NCI-H82 treated with DMSO at 0.1 percent for 48 hours (cell line): ENCODE data around the gene NSMCE3.

ENCODE experiments used
- DNase-seq: peaks from one replicate; lab custom pipeline; 2025; ENCODE audit not compliant: unreplicated experiment; lab: John Stamatoyannopoulos, UW

The NSMCE3 gene

DNA sequence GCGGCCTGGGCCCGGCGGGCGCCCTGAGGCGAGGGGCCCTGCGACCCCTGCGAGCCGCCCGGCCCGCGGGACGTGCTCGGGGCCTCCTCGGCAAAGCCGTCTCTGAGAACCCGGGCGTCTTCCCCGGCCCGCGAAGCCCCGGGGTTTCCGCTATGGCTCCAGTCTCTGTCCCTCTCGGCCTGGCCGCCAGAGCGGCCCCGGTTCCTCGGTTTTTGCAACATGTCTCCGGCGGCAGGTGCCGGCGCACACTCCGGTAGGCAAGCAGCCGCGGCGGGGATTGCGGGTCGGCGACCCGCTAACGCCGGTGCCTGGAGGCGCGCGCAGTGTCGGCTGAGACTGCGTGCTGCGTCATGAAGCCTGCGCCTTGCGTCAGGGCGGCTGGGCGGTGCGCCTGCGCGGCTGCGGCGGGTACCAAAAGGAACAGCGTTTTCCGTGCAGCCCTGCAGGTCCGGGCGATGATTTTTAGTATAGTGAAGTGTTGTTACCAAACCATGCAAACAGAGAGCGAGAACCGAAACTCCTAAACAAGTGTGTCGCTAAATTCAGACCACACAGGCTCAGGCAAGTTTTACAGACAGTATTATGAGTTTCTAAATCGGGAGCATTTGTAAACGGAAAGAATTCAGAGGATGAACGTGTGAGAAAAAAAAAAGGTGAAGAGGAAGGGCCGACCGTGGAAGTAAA is at the start of gene NSMCE3:
TSS of gene NSMCE3 (minus strand) at position 338 of the 684 bp plus-strand sequence. CDS start at position 221, 117 bp downstream.
- DNase-seq, result peak; percentile 43

DNA sequence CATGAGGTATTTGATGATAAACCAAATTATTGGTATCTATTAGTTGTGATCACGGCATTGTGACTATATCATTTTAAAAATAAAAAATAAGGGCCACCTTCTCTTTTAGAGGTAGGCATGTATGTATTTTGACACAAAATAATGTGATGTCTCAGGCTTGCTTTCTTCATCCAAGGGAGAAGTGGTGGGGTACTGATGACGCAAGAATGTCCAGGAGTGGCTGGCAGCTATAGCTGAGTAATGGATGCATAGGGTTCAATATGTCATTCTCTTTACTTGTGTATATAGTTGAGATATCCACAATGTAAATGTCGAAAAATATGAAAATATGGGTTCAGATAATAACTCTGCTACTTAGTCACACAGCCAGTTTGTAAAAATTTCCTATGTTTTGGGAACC is 46.8 kb upstream of the NSMCE3 start:
- no peak for DNase-seq

DNA sequence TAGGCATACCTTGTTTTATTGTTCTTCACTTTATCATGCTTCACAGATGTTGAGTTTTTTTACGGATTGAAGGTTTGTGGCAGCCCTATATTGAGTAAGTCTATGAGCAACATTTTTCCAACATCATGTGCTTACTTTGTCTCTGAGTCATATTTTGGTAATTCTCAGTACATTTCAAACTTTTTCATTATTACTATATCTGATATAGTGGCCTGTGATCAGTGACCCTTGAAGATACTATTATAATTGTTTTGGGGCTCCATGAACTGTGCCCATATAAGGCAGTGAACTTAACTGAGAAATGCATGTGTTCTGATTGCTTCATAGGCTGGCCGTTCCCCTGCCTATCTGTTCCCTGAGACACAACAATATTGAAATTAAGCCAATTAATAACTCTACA is 42.8 kb upstream of the NSMCE3 start:
- DNase-seq, result no peak

DNA sequence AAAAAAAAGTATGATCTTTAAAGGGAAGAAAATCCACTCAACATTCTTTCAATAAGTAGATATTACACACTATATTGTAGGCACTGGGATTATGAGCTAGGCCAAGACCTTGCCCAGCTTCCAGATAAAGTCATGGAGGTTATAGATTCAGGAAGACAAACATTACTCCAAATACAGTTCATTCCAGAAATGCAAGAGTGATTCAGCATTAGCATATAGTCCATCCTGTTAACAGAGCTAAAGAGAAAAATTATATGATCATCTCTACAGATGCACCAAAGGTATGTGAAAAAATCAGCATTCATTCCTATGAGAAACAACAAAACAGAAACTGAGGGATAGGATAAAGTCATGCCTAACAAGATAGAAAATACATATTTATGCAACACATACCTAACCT is 42.1 kb upstream of the NSMCE3 start:
- no peak for DNase-seq

DNA sequence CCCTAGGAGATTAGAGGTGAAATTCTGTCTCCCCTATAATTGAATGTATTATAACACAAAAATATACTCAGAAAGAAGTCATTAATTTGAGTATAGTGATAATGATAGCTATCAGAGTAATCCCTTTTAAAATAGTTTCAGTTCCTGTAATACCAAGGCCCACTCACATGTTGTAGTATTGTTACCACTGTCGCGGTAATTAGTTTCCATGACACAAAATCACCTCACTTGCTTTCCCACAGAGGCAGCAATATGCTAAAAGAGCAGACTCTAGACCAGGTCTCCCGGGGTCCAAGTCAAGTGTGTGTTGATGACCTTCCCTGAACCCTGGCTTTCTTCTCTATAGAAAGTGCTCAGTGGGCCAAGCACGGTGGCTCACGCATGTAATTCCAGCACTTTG is 39.5 kb upstream of the NSMCE3 start:
- no peak for DNase-seq

DNA sequence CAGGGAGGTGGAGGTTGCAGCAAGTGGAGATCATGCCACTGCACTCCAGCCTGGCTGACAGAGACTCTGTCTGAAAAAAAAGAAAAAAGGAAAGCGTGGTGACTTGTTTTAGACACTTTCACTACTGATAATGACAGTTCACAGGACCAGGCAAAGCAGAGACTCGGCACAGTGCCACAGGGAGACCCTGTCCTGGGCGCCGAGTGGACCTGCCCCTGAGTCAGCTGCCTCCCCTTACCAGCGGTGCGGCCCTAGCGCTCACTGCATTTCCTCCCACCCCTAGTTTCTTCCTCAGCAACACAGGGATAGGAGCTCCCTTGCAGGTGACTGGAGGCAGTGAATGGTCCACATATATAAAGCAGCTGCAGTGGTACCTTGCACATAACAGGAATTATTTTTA is 38.7 kb upstream of the NSMCE3 start:
- DNase-seq, result no peak

DNA sequence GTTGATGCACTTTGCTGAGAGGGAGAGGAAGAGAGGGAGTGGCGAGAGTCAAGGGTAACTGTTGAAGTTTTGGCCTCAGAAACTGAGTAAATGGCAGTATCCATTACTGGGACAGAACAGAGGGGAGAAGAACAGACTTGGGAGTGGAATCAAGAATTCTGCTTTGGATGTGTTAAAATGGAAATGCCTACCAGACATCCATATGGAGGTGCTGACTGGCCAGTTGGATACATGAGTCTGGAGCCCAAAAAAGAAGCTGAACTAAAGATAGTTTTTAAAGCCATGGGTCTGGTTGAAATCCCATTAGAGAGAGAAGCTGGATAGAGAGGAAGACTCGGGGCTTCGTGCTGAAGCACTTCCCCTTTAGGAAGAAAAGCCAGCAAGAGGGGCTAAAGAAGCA is 35.9 kb upstream of the NSMCE3 start:
- DNase-seq, result no peak

DNA sequence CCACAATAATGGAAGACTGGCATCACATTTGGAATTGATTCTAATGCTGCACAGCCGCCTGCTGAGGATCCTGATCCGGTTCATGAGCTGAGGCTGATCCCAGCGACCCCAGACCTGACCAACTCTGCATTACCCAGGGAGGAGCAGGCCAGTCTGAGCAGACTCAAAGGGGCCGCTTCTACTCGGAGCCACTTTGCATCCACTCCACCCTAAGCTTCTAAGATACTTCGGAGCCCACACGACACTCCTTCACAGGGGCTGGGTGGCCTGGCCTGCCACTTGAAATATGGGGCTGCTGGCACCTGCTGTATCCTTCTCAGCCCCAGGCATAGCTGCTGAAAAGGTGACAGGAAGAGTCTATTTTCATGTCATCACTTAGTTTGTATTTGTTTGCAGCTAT is 33.2 kb upstream of the NSMCE3 start:
- no peak for DNase-seq

DNA sequence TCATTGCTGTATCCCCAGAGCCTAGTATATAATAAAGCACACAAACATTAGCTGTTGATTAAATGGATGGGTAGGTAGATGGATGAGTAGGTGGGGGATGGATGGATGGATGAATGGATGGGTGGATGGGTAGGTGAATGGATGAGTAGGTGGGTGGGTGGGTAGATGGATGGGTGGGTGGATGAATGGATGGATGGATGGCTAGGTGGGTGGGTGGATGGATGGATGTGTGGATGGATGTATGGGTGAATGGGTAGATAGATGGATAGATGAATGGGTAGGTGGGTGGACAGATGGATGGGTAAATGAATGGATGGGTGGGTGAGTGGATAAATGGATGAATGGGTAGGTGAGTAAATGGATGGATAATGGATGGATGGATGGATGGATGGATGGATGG is 30.2 kb upstream of the NSMCE3 start:
- no peak for DNase-seq

DNA sequence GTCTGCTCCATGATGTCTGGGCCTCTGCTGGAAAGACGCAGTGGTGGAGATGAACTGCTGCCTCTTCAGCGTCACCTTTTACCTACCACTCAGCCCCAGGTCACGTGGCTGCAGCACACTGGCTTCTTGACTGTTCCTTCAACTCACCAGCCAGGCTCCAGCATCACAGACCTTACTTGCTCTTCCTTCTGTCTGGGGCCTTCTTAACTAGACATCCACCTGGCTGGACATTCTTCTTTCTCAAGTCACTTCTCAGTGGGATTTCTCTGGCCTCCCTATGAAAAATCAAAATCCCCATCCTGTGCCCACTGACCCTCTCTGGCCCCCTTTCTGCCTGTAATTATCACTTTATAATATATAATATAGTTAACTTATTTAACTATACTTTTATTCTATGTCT is 29.7 kb upstream of the NSMCE3 start:
- DNase-seq, result no peak

DNA sequence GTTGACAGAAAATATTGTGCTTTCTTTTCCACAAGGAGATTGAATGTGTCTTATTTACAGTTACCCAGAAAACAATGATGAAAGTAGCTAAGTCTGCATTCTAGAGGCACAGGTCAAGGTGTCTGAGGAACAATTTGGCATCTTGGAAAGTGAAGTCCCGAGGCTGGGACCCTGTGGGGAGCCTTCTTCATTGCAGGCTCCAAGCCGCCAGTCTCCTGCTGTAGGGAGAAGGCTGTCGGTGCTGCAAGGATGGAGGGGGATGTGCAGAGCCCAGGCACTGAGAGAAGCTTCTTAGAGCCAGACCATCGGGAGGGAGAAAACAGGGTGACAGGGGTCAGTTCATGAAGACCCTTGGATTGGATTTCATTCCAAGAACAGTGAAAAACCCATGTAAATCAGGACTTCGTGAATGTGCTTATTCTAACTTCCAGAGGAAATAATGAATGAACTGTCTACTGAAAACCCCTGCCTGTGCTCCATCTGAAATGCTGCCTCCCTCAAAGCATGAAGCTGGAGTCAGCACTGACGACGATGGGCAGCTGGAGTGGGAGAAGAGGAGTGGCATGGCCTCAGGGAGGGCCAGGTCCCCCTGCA is 25.2 kb upstream of the NSMCE3 start:
- no peak for DNase-seq

DNA sequence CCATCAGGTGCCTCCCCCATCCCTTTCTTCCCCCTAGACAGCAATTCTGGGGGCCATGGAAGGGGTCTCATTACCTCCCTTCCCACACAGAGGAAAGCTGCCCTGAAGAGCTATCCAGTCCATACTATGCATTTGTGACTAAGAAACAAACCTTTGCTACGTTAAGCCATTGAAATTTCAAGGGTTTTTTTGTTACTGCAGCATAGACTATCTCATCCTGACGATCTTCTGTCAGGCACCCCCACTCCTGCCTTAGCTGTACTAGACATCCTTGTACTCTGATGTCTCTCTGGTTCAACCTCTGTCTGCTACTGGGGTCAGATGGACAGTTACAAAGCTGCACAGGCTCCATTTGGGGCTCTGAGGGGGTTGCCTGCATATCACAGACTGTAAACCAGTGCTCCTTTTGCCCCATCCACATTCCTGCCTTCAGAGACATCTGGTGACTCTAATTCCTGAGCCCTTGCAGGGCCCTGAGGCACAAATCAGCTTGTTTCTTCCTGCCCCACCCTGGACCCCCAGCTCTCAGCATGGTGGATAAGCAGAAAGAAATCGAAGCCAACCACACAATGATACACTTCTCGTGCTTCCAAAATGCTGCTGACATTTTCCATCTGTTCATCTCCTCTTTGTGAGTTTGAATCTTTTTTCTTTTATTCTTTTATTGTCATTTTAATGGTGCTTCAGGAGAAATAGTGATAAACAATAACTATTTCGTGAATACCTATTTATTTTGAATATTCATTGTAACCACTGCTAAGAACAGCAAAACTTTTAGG is 21.6 kb upstream of the NSMCE3 start:
- no peak for DNase-seq

DNA sequence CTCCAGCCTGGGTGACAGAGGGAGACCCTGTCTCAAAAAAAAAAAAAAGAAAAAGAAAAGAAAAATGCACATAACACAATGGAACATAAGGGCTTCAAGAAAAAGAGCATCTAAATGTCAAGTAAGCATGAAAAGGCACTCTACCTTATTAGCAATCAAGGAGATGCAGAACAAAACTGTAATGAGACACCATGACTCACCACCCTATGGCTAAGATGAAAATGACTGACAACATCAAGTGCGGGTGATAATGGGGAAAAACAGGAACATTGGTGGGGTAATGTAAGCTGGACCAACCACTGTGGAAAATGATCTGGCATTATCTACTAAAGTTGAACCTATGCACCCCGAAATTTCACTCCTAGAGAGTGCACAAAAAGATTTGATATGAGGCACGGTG is 19.6 kb upstream of the NSMCE3 start:
- DNase-seq, result no peak

DNA sequence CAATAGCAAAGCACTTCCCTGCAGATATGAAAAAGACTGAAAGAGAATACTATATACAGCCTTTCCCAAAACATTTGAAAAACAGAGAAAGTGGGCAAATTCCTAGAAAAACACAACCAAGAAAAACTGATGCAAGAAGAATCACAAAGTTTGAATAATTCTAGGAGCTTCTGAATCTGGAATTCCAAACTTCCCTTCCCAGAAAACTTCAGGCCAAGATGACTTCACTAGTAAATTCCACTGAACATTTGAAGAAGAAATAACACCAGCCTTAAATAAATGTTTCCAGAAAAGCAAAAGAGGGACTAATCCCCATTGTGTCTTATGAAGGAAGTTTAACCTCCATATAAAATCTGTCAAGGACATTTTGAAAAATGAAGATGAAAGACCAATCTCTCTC is 15.8 kb upstream of the NSMCE3 start:
- DNase-seq, result no peak

DNA sequence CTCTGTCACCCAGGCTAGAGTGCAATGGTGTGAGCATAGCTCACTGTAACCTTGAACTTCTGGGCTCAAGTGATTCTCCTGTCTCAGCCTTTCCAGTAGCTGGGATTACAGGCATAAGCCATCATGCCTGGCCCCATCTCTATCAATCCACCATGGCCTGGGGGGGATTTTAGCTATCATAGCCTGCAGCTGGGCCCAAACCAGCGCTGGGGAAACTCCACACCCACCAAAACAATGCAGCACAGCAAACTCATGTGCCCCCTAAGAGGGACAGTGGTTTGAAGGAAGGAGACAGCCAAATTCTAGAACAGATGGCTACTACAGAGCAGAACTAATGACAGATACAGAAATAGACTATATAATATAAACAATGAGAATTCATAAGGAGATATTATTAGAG is 13.8 kb upstream of the NSMCE3 start:
- DNase-seq, result no peak

DNA sequence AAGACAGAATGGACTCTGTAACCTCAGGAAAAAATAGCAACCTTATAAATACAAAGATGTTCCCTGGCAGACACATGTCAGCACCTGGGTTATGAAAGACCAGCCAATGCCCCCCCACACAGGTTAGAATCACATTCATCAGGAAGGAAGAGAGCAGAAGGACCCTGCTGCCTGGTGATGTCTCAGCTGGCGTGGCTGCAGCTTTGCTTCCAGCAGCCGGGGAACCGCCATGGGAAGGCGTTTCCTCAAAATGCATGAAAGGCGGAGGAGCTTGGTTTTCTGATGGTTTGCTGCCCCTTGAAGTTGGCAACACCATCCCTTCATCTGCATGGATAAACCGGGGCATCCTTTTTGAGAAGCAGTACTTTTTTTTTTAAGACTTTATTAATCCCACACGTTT is 10.9 kb upstream of the NSMCE3 start:
- no peak for DNase-seq

DNA sequence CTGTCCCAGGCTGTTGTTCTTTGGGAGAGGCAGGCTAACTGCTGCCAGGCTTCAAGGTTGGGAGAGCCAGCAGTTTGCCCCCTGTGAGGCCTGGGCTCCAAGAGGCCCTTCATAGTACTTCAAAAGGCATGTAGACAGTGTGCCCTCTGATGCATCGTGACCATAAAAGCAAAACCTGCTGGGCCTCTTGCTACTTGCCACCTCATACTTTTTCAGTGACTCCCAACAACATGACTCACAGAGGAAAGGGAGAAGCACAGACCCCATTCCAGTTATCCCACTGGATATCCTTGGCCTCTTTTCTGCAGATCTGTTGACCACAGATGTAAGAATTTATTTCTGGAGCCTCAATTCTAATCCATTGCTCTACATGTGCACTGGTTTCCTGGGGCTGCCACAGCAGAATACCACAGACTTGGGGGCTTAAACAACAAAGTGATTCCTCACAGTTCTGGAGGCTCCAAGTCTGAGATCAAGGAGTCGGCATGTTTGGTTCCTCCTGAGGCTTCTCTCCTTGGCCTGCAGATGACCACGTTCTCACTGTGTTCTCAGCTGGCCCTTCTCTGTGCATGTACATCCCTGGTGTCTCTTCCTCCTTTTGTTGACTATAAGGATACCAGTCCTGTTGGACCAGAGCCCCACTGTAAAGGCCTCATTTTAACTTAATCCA is 8.9 kb upstream of the NSMCE3 start:
- DNase-seq, result no peak

DNA sequence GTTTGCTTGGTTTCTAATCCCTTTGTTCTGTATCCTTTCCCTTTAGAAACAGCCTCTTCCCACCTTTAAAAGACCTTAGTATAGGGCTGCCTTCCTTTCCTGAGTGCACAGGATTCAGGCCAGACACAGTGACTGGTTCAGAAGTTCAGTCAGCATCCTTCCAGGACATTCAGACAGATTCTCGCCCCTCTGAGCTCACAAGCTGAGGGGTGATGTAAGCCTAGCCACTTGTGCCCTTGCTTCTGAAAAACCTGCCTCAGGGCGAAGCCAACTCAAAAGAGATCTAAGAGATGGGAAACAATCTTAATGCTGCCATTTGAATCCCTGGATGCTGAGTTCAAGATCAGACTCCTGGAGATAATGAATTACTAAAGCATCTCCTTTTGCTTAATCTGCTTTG is 6.7 kb upstream of the NSMCE3 start:
- no peak for DNase-seq

DNA sequence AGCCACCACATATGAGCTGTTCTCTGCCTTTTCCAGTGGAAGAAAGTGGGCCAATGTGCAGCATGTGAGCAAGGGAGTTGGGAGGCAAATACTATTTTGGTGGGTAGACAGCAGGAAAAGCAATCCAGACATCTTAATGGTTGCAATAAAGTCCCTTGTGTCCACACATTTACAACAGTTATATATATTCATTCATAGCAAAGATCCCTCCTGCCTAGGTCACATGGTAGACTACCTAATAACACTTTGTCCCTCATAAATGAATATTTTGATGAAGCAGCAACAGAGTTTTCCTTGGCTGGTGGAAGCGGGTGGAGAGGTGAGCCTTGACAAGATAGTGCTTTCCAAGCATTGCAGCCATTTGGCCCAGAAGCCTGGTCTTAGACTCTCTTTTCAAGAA is 6.2 kb upstream of the NSMCE3 start:
- DNase-seq, result no peak

DNA sequence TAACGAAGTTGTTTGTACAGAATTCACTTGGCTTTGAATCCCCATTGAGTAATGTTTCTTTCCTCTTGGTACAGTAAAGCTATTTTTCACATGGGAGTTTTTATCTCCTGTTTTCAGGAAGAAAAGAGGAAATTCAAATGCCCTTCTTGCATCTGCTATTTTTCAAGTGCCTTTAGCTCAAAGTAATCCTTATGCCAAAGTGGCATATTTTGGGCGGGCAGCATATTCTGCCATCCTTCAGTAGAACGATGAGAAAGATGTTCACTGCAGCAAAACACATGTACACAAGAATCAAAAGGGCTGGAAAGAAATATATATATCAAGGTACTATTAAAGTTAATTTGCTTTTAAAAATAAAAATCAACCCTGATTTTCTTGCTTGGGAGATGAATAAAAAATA is 5.3 kb upstream of the NSMCE3 start:
- no peak for DNase-seq

DNA sequence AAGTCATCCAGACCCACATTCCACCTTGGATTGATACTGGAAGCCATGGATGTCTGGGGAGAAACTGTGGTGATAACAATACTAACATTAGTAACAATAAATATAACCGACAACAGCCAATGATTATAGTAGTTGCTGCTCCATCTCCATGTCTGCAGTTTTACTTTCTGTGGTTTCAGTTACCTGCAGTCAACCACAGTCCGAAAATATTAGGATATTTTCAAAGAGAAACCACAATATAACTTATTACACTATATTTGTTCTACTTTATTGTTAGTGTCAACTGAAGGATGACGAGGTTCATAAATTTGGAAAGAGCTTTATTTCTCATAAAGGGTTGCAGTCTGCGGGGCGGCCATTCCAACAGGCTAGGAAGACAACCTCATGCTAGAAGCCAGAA is 2.6 kb upstream of the NSMCE3 start:
- DNase-seq, result no peak

DNA sequence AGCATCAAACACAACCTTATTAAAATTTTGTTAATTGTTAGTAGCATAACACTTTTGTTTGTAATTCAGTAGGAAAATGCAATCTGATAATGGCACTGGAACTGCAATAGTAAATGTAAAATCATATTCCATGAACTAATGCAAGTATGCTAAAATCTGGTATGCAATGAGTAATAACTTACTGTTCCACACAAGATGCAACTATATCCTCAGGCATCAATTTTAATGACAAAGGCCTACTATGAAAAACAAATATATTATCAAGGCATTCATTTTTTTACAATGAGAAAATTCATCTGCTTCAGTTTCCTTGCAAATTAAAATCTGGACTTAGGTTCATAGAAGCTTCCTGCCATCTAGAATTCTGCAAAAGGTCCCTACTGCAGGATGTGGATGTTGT is 1.4 kb upstream of the NSMCE3 start:
- DNase-seq, result no peak
